GM23338 (cell line): ENCODE results near the gene SUSD4. TPM values are rescaled to one million over a fixed set of nuclear protein-coding genes. Genes with fewer than 3 reads are reported as not detected.

ENCODE experiments used
- ATAC-seq: fragments of 200-7000 bp; cut with Tn5 transposase; 3 replicates; pipeline ENCODE4 v1.9.1; 2020
- DNase-seq: peaks from one replicate; pipeline ENCODE4 v3.0.0-alpha.2; 2015; ENCODE audit warnings: low spot score
- H2AFZ ChIP-seq: fragments of 200-600 bp; sonication (generic); 2 replicates; pipeline ENCODE4 v1.8.0; 2016; ENCODE audit warnings: antibody characterized with exemption, mild to moderate bottlenecking, moderate library complexity
- H3F3A ChIP-seq: fragments of 200-600 bp; sonication (generic); replicated peaks from 2 replicates; pipeline ENCODE4 v1.8.0; 2017; ENCODE audit warnings: antibody characterized with exemption, mixed run types, low read depth
- H3K27ac ChIP-seq: fragments of 200-600 bp; sonication (generic); 2 replicates; pipeline ENCODE4 v1.6.1; 2016; ENCODE audit warnings: low read depth
- H3K27me3 ChIP-seq: fragments of 200-600 bp; sonication (generic); 2 replicates; pipeline ENCODE4 v1.8.0; 2016; ENCODE audit warnings: mild to moderate bottlenecking, mixed run types, moderate library complexity; ENCODE audit not compliant: insufficient read depth
- H3K36me3 ChIP-seq: fragments of 200-600 bp; sonication (generic); 2 replicates; pipeline ENCODE4 v1.8.0; 2016; ENCODE audit warnings: mild to moderate bottlenecking; ENCODE audit not compliant: insufficient read depth
- H3K4me1 ChIP-seq: fragments of 200-600 bp; sonication (generic); 2 replicates; pipeline ENCODE4 v1.8.0; 2016; ENCODE audit warnings: mild to moderate bottlenecking, moderate library complexity; ENCODE audit not compliant: insufficient read depth
- H3K4me2 ChIP-seq: fragments of 200-600 bp; sonication (generic); 2 replicates; pipeline ENCODE4 v1.7.1; 2017; ENCODE audit warnings: mixed run types
- H3K4me3 ChIP-seq: fragments of 200-600 bp; sonication (generic); 2 replicates; pipeline ENCODE4 v1.6.1; 2016; ENCODE audit warnings: mixed run types
- H3K79me2 ChIP-seq: fragments of 200-600 bp; sonication (generic); replicated peaks from 2 replicates; pipeline ENCODE4 v1.8.0; 2017; ENCODE audit warnings: mild to moderate bottlenecking; ENCODE audit not compliant: insufficient read depth
- H3K9me2 ChIP-seq: fragments of 200-600 bp; sonication (generic); 2 replicates; pipeline ENCODE4 v1.8.0; 2017; ENCODE audit not compliant: insufficient read depth
- H4K20me1 ChIP-seq: fragments of 200-600 bp; sonication (generic); replicated peaks from 2 replicates; pipeline ENCODE4 v1.8.0; 2017; ENCODE audit warnings: mild to moderate bottlenecking; ENCODE audit not compliant: insufficient read depth
- H3K27ac Mint-ChIP-seq: 2 replicates; pipeline ENCODE4 v1.8.0; 2020; ENCODE audit warnings: inconsistent platforms, mild to moderate bottlenecking, moderate library complexity, mixed read lengths
- H3K27me3 Mint-ChIP-seq: 3 replicates; pipeline ENCODE4 v1.8.0; 2022; ENCODE audit warnings: low read depth, mild to moderate bottlenecking, moderate library complexity, mixed read lengths, inconsistent platforms; ENCODE audit not compliant: insufficient read depth, poor library complexity
- H3K36me3 Mint-ChIP-seq: 3 replicates; pipeline ENCODE4 v1.8.0; 2021; ENCODE audit warnings: low read depth, mild to moderate bottlenecking, inconsistent platforms, moderate library complexity, mixed read lengths
- H3K4me1 Mint-ChIP-seq: 3 replicates; pipeline ENCODE4 v1.8.0; 2020; ENCODE audit warnings: mild to moderate bottlenecking, inconsistent platforms, mixed read lengths
- H3K4me3 Mint-ChIP-seq: 3 replicates; pipeline ENCODE4 v1.8.0; 2021; ENCODE audit warnings: moderate library complexity, mild to moderate bottlenecking, inconsistent platforms, mixed read lengths
- H3K9me3 Mint-ChIP-seq: 3 replicates; pipeline ENCODE4 v1.8.0; 2020; ENCODE audit warnings: moderate library complexity, mild to moderate bottlenecking, inconsistent platforms, mixed read lengths
- JUNB ChIP-seq: IDR thresholded peaks from one replicate; pipeline ENCODE4 v1.6.1; 2016; ENCODE audit warnings: antibody characterized with exemption; ENCODE audit not compliant: unreplicated experiment
- POLR2AphosphoS5 ChIP-seq: IDR thresholded peaks from 2 replicates; pipeline ENCODE4 v1.6.1; 2016; ENCODE audit warnings: antibody characterized with exemption, low read depth
- STAT1 ChIP-seq: IDR thresholded peaks from one replicate; pipeline ENCODE4 v1.6.1; 2016; ENCODE audit warnings: antibody characterized with exemption; ENCODE audit not compliant: unreplicated experiment
- ZNF331 ChIP-seq: fragments of 250-450 bp; sonication (Bioruptor Pico); IDR thresholded peaks from 2 replicates; pipeline ENCODE4 v1.5.0; 2020; ENCODE audit warnings: low read depth, mild to moderate bottlenecking, moderate library complexity
- ZNF462 ChIP-seq: fragments of 250-450 bp; sonication (Bioruptor Pico); IDR thresholded peaks from 2 replicates; pipeline ENCODE4 v1.5.0; 2020; ENCODE audit warnings: mild to moderate bottlenecking, moderate library complexity
- polyA plus RNA-seq: library from polyadenylated mRNA; unstranded; fragments of >200 nt; fragmentation: Nextera tagmentation; extraction: Ambion mirVana; gene quantifications from 2 replicates; pipeline ENCODE4 v1.2.1, GENCODE V29; 2016
- total RNA-seq: library from RNA; depleted of rRNA; stranded (reverse); fragments of >200 nt; shearing (Covaris generic); gene quantifications from 2 replicates; pipeline ENCODE4 v1.2.3, GENCODE V29; 2014

Gene SUSD4
- total and polyA plus RNA-seq, 2 experiments from 2014 or later: 2.3 to 3.6 TPM

- TF ChIP-seq ZNF462 (CRISPR knock-in tag) (no peak), STAT1 (no peak), ZNF331 (no peak), JUNB (no peak), POLR2AphosphoS5 (no peak)
Observed at GRCh38 chr1:223290397-223290796, 73.6 kb downstream of the SUSD4 start (continued).

- H3K9me3 Mint-ChIP-seq: no peaks in the 10 kb centered on the region
- Histone ChIP-seq H3K4me3 (no peak overlapping the region), H3K4me1 (no peaks in the 10 kb centered on the region), H3K27ac (no peak overlapping the region), H3K36me3 (no peaks in the 10 kb centered on the region), H3F3A (no peaks in the 10 kb centered on the region), H3K79me2 (no peaks in the 10 kb centered on the region), H4K20me1 (no peaks in the 10 kb centered on the region), H2AFZ (no peak overlapping the region), H3K4me2 (no peak overlapping the region), H3K9me2 (no peaks in the 10 kb centered on the region), H3K27me3 (no peaks in the 10 kb centered on the region)
- DNase-seq (no peak), ATAC-seq (no peak)
- no peak for TF ChIP-seq ZNF331
- no peaks in the 10 kb centered on the region for H3K4me1 Mint-ChIP-seq
- peaks cover 2% of the 10 kb centered on the region for H3K27me3 Mint-ChIP-seq
- no peak overlapping the region for H3K4me3 Mint-ChIP-seq
- H3K27ac Mint-ChIP-seq: no peak overlapping the region
- no peaks in the 10 kb centered on the region; the same call in 2 of the 3 replicates for H3K36me3 Mint-ChIP-seq
Observed at GRCh38 chr1:223289621-223290020, 74.4 kb downstream of the SUSD4 start.

GRCh38 chr1:223288826-223289225 lies 75.2 kb downstream of the SUSD4 start:
- no peaks in the 10 kb centered on the region; the same call in 2 of the 3 replicates for H3K36me3 Mint-ChIP-seq
- H3K9me3 Mint-ChIP-seq: no peaks in the 10 kb centered on the region
- Histone ChIP-seq H2AFZ (no peak overlapping the region), H3F3A (no peaks in the 10 kb centered on the region), H4K20me1 (no peaks in the 10 kb centered on the region), H3K4me3 (no peak overlapping the region), H3K9me2 (no peaks in the 10 kb centered on the region), H3K79me2 (no peaks in the 10 kb centered on the region), H3K27ac (no peak overlapping the region), H3K27me3 (no peaks in the 10 kb centered on the region), H3K36me3 (no peaks in the 10 kb centered on the region), H3K4me2 (no peak overlapping the region), H3K4me1 (no peaks in the 10 kb centered on the region)
- H3K4me3 Mint-ChIP-seq: no peak overlapping the region
- H3K27ac Mint-ChIP-seq: no peak overlapping the region
- DNase-seq: no peak
- no peak for ATAC-seq
- H3K4me1 Mint-ChIP-seq: no peaks in the 10 kb centered on the region
- peaks cover 2% of the 10 kb centered on the region for H3K27me3 Mint-ChIP-seq
- no peak for TF ChIP-seq ZNF462 (CRISPR knock-in tag)
